Renal cortex interstitium (tissue), 11 donors: ENCODE results near the gene NRG3. TPM values are rescaled to one million over a fixed set of nuclear protein-coding genes. Genes with fewer than 3 reads are reported as not detected.

Experiments used
- DNase-seq, 11 donors: peaks; one replicate each; pipeline ENCODE4 v3.0.0-alpha.2; 2013; ENCODE audit warnings: low read depth in 9 of 11, low spot score in 4 of 11; ENCODE audit errors: extremely low read depth in 1 of 11
- polyA plus RNA-seq, 3 donors: library from polyadenylated mRNA; unstranded; fragments of 120-200 nt; gene quantifications; one replicate each; pipeline ENCODE4 v1.2.1, GENCODE V29; 2013; ENCODE audit not compliant: insufficient read length in 3 of 3

NRG3 gene
- polyA plus RNA-seq, 3 donors: 11.8 to 16.4 (median 12.6) TPM

DNA sequence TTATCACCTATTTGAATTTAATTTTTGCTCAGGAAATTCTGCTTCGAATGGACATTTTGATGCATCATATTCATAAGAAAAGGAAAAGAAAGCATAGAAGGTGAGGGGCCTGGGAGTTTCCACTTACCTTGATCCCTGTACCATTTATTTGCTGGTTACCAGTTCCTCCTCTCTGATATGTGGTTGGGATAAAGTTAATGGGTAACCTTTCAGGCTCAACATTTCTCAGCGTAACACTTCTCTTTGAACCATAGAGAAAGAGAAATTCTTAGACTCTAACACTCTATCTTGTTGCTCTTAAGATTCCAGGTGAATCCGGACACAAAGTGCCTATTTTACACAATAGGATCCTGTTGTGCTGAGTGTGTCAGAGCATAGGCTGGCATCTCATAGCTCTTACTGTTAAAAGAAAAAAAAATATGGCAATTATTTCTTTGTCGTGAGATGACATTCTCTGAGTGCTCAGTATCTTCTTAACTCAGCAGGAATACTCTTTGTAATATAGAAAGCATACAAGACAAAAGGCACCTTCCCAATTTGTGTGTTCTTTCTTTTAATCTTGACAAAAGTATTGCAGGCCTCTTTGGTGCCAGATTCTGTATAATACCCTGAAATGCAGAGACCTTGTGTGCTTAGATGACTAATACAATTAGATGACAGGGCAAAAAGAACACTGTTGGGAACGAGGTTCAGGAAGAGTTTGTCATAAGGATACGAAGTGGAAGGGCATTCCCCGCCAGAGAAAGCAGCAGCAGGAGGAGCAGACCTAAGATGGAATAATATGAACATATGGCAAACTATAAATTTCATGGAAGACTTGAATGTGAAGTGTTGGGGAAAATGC, 689.6 kb downstream of the NRG3 start:
- no peak for DNase-seq

DNA sequence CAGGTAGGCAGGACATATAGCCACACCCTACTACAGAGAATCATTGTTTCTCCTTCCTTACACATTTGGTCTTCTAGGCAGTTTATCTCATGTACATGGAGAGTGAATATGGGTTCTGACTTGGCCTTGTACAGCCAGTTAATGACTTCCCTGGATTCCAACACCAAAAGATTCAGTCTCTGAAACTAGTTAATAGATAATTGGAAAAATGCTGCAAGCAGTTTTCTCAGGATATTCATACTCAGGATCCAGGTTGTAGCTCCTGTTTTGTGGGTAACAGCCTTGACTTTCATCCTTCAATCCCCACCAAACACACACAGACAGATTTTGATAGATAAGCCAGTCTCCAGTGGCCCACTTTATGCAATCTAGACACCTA, 690.2 kb downstream of the NRG3 start:
- peak in 1 of 11 donors; percentile 7 for DNase-seq

DNA sequence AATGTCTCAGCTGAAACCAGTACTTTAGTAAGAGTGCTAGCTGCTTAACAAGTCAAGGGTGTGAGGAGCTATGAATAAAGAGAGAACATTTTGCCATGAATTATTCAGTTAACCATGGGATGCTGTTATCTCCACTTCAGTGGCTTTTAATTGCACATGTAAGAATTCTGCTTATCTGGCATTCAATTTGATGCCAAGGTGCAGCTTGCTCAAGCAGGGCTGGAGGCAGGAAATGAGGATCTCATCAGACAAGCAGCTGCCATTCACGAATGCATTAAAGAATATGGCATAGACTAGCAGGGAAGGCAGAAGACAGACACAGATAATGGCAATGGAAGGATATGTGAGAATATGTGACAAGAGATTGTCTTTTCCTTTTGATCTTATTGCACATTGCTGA, 697.8 kb downstream of the NRG3 start:
- peak in 5 of 11 donors; percentile 8 to 29 (median 21) for DNase-seq

DNA sequence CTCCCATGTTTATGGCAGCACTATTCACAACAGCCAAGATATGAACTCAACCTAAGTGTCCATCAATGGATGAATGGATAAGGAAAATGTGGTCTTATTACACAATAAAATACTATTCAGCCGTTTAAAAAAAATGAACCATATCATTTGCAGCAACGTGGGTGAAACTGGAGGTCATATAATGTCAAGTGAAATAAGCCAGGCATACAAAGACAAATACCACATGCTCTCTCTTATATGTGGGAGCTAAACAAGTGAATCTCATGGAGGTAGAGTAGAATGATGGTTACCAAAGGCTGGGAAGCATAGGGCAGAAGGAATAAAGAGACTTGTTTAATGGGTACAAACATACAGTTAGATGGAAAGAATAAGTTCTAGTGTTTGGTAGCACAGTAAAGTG, 699.1 kb downstream of the NRG3 start:
- DNase-seq: no peak

GRCh38 chr10:82575318-82575717, 700.3 kb downstream of the NRG3 start:
- DNase-seq: no peak

DNA sequence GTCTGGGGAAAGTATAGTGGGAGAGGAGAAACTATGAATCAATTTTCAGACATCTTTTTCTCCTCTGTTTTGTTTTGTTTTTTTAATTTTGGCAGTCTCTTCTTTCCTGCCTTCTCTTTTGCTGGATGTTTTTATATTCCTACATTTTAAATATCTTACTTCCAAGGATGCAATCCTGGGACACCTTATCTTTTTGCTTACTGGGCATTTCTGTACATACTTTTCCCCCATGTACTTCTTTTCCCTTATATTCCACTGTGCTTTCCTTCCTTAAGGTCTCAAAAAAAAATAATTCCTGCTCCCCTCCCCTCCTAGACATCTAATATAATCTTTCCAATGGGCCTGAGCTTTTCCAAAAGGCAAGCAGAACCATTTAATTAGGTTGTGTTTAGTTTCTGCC, 701.1 kb downstream of the NRG3 start:
- DNase-seq: no peak

DNA sequence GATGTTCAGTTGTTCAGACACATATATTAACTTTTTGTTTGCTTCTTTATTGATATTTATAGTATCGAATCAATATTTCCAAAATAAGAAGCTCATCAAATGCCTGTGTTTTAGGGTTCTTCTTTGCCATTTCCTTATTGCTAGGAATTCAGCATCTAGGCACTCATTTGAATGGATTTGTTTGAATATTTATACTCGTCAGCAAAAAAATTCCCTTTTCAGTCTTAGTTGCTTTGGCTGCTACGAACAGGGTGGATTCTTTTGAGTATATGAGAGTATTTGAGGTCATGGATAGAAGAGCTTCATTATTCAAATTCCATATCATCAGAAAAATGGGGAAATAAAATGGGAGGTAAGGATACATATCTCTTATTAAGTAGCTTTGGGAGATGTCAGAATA, 706.9 kb downstream of the NRG3 start:
- no peak for DNase-seq

DNA sequence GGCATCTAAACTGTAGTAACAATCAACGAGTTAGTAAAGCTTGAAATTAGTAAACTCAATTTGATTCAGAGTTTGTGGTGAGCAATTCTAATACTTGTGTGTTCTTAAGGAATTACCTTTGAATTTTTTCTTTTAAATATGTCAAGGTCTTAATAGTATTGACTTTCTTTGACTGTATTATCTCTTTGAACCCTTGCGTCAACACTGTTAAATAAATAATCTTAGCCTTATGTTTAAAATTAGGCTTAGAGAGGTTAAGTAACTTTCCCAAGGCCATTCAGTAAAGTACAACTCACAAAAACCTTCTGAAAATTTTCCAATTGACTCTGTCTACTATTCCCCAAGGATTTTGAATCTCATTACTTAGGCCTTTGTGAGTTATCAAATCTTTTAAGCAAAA, 716.4 kb downstream of the NRG3 start:
- no peak for DNase-seq

DNA sequence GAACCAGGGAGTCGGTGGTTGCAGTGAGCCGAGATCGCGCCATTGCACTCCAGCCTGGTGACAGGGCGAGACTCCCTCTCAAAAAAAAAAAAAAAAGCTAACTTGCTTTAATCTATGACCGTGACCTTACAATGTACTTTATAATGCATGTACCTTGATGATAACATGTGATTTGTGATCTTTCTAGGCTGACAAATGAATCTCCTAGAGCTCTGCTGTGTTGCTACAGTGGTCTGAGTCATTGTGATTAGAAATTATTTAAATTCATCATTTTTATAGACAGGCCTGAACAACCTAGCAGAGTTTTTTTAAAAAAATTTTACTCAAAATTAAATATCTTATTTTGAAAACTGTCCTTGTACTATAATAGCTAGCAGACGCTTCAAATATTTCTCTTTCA, 722.8 kb downstream of the NRG3 start:
- DNase-seq: no peak

DNA sequence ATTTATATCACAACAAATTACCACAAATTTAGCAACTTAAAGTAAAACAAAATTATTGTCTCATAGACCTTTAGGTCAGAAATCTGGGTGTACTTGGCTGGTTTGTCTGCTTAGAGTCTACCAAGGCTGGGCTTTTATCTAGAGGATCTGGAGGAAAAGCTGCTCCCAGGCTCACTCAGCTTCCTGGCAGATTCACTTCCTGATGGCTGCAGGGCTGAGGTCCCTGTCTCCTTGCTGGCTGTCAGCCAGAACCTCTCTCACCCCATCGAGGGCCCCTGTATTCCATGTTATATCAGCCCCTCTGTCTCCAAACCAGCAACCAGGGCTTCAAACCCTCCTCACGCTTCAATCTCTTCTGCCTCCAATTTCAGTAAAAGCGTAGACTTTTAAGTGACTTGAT, 734.9 kb downstream of the NRG3 start:
- DNase-seq: no peak

DNA sequence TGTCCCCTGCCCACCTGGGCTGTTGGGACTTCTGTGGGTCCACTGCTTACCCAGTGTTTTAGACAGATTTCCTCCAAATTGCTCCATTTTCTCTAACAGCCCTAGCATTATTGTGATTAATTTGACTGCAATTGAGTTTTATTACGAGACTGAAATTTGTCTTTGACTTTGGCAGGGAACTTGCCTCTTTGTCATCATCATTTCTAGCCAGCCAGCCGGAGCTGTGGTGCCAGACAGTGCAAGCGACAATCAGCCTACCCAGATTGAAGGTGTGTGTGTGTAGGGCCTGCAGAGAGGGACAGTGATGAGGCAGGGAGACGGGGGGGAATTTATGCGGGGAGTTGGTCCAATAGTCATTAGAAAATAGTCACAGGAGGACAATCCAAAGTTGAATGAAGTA, 743.0 kb downstream of the NRG3 start:
- DNase-seq: no peak

GRCh38 chr10:82621680-82622079, 746.7 kb downstream of the NRG3 start:
- DNase-seq: no peak

DNA sequence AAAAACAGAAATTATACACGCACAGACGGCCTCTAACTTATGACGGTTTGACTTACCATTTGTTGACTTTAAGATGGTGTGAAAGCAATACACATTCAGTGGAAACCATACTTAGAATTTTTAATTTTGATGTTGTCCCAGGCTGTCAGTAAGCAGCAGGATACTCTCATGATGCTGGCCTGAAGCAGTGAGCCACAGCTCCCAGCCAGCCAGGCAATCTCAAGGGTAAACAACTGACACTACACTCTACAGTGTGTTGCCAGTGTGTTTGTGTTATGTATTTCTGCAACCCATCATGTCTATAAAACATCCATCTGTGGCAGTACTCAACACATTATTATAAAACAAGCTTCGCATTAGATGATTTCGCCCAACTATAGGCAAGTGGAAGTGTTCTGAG, 747.5 kb downstream of the NRG3 start:
- DNase-seq: no peak

DNA sequence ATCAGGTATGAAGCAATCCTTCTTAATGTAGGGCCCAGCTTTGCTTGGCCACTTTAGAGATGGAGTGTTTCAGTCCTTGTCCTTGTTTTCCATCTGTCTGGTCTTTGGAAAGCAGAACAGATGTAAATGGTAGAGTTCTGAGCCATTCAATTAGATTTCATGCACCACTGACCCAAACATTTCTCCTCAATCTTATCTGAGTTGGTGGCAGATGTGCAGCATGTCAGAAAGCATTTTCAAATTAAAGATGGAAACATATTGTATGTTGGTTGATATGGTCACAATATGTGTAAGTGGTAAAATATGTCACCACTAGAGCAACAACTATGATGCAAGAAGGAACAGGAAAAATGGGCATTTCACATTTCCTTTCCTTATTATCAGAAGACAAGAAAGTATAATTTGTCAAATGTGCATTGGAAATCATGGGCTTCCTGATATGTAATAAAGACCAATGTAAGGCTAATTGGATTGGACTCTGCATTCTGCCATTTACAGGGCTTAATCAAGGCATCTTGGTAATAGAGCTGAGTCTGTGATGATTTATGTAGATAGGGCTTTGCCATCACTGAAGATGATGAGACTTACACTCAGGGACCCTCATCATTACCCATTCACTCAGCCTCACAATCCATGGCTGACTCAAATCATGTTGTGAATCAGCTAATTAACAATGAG, 750.7 kb downstream of the NRG3 start:
- no peak for DNase-seq

DNA sequence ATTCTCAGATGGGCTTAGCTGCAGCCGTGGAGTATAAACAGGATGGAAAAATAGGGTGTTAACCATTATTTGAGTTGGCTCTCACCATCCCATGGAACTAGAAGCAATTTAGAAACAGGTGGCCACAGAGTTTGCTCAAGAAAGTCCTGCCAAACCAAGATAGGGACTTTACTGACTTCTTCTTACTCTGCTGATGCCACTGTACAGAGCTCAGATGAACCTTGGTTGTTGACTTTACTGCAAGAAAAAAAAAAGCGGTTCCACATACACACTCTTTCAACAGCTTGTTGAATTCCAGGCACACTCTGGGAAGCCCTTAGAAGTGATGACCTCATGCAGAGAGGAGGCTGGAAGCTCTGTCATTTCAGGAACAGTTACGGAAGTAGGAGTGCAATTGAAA, 753.4 kb downstream of the NRG3 start:
- peak in 8 of 11 donors; percentile 3 to 51 (median 19) for DNase-seq

DNA sequence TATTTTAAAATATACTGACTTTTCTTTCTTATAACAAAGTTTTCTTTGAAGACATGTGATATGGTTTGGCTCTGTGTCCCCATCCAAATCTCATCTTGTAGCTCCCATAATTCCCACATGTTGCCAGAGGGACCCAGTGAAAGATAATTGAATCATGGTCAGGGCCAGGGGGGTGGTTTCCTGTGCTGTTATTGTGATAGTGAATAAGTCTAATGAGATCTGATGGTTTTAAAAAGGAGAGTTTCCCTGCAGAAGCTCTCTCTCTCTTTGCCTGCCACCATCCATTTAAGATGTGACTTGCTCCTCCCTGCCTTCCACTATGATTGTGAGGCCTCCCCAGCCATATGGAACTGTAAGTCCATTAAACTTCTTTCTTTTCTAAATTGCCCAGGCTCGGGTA, 768.1 kb downstream of the NRG3 start:
- DNase-seq: no peak

- DNase-seq: no peak
Measured at GRCh38 chr10:82643601-82644000, 768.6 kb downstream of the NRG3 start.

DNA sequence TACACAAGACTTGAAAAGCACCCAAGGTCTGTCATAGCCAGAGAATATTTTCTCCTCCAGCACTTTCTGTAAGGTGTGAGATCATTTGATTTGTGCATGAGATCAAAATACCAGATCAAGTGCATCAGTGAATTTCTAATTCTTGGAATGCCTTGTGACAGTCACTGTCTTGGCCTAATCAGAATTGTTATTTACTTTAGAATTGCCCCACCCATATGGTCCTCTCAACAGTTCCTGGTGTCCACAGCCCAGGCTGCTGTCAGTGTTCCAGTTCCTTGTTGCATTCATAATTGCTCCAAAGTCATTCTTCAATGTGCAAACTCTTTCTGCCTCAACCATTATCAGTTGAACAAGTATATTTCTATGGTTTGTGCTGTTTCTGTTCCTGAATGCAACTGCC, 770.2 kb downstream of the NRG3 start:
- DNase-seq: no peak

DNA sequence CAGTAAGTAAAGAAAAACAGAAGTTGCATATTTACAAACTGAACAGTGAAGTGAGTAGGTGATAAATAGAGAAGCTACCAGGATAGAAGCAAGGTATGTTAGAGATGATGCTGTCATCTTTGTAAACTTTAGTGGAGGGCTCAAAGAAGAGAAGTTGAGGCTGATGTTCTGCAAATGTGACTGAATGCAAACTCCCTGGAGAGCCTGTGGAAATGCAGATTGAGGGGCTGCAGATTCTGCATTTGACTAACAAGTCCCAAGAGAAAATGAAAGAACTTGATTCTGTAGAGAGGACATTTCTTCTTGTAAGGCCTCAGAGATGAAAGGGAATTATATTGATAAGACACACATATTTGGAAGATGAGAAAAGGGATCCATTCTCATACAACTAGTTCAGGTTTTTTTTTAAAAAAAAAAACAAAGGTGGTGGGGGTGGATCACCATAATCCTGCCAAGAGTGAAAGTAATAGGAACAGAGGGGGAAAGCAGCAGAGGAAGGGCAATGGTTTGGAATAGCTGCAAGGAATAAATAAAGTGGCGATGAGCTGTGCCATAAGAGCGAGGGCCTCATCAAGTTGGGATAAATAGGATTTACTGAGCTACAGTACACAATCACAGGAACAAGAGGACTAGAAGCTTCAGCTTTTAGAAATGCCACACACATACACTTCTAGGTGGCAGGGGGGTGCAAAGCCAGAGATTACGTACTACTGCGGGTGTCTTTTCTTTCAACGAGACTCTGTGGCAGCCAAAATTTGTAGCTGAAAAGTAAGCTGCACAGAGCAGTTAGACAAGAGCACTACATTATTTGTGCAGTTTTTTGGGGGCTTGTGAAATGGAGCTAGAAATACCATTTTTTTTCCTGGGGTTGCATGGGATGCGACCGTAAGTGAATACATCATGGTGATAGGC, 778.5 kb downstream of the NRG3 start:
- no peak for DNase-seq

DNA sequence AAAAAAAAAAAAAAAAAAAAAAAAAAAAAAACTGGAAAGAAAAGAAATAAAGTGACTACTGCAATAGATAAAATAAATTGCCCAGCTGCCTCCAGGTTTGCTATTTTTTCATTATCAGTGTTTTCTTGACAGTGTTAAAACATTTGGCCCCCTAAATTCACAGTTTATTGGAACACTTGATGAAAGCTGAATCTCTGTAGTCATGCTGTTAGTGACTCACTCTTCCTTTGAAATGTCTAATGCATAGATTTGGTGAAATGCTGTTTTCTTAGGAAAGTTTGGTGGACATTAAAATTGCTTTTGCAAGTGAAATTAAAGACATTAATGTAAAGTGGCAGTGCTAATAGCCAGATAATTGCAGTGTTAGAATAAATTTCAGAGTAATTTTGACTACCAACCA, 785.2 kb downstream of the NRG3 start:
- DNase-seq: no peak
